Renal pelvis (tissue), 3 donors: ENCODE results near the gene BCDIN3D. TPM values are rescaled to one million over a fixed set of nuclear protein-coding genes. Genes with fewer than 3 reads are reported as not detected.

ENCODE experiments used
- polyA plus RNA-seq, 3 donors: library from polyadenylated mRNA; unstranded; fragments of 120-200 nt; gene quantifications; one replicate each; pipeline ENCODE4 v1.2.1, GENCODE V29; 2013; ENCODE audit not compliant: insufficient read length in 3 of 3

The BCDIN3D gene
- polyA plus RNA-seq, 3 donors = 7.4 to 9.7 (median 9.4) TPM

Other genes starting within 250 kb of the BCDIN3D start
- 1 to 10 TPM in 2 of 3 donors, under 1 TPM in 1; 0.93 to 3.9 (median 3.9) TPM for gene FAM186B, start 237.5 kb downstream of the BCDIN3D start, polyA plus RNA-seq
- gene PRPF40B, start 219.5 kb downstream of the BCDIN3D start, polyA plus RNA-seq = 10 to 100 TPM; 25.0 to 34.9 (median 32.1) TPM
- 10 to 100 TPM; 37.1 to 39.0 (median 37.1) TPM for gene FMNL3, start 135.7 kb downstream of the BCDIN3D start, polyA plus RNA-seq
- 100 to 1,000 TPM; 714 to 750 (median 741) TPM for gene TMBIM6, start 101.5 kb downstream of the BCDIN3D start, polyA plus RNA-seq
- gene NCKAP5L, start 14.7 kb downstream of the BCDIN3D start, polyA plus RNA-seq = 10 to 100 TPM; 23.4 to 27.7 (median 23.5) TPM
- 1 to 10 TPM; 1.9 to 5.4 (median 4.9) TPM for gene FAIM2, start 60.8 kb upstream of the BCDIN3D start, polyA plus RNA-seq
- gene AQP2, start 107.6 kb upstream of the BCDIN3D start, polyA plus RNA-seq = 100 to 1,000 TPM in 2 of 3 donors, 10 to 100 TPM in 1; 75.1 to 170 (median 128) TPM
- 1 to 10 TPM; 1.4 to 2.8 (median 2.3) TPM for gene AQP5, start 118.8 kb upstream of the BCDIN3D start, polyA plus RNA-seq
- 10 to 100 TPM; 15.4 to 28.6 (median 23.3) TPM for gene AQP6, start 129.8 kb upstream of the BCDIN3D start, polyA plus RNA-seq
- 10 to 100 TPM; 47.5 to 49.4 (median 49.0) TPM for gene RACGAP1, start 182.4 kb upstream of the BCDIN3D start, polyA plus RNA-seq
- gene ASIC1, start 214.5 kb upstream of the BCDIN3D start, polyA plus RNA-seq = 1 to 10 TPM; 4.6 to 5.6 (median 5.5) TPM
- gene SMARCD1, start 242.2 kb upstream of the BCDIN3D start, polyA plus RNA-seq = 100 to 1,000 TPM; 184 to 205 (median 190) TPM